HEK293 (cell line): ENCODE data around the gene STX3.
A peak's percentile ranks its signal among the peaks of the same experiment; 100 is the strongest.

Source experiments
- CTCF ChIA-PET: fragments of 350-600 bp; formaldehyde crosslinking; extraction: SDS; loops from one replicate; lab custom pipeline; 2021; ENCODE audit warnings: antibody characterized with exemption; lab: Yijun Ruan, JAX
- POLR2A ChIA-PET: fragments of 300-600 bp; formaldehyde crosslinking; extraction: SDS; loops from one replicate; lab custom pipeline; 2020; ENCODE audit warnings: antibody characterized with exemption, inconsistent platforms; lab: Yijun Ruan, JAX
- H3K27ac ChIP-seq: fragments of 200-500 bp; sonication (Bioruptor generic); 2 replicates; pipeline ENCODE4 v1.5.1; 2014; ENCODE audit warnings: low read depth, low read length, control low read depth, inconsistent platforms; ENCODE audit errors: extremely low read depth
- H3K36me3 ChIP-seq, 2 experiments: fragments of 200-500 bp in 1 of 2; sonication (Bioruptor generic) in 1 of 2; 1 replicate in 1 of 2; 2 replicates in 1 of 2; pipeline ENCODE4 v1.5.1; 2014 to 2017; ENCODE audit warnings: inconsistent platforms in 2 of 2, low read length in 2 of 2; ENCODE audit not compliant: control insufficient read depth in 2 of 2, insufficient read depth in 1 of 2
- H3K4me1 ChIP-seq: fragments of 200-500 bp; sonication (Bioruptor generic); 2 replicates; pipeline ENCODE4 v1.5.1; 2014; ENCODE audit warnings: mild to moderate bottlenecking, low read length, inconsistent platforms; ENCODE audit not compliant: control insufficient read depth, insufficient read depth
- H3K4me3 ChIP-seq: 2 replicates; pipeline ENCODE4 v1.5.1; 2011; ENCODE audit warnings: low read depth, mild to moderate bottlenecking, control low read depth, low read length, moderate library complexity
- H3K9me3 ChIP-seq: fragments of 200-500 bp; sonication (Bioruptor generic); 2 replicates; pipeline ENCODE4 v1.5.1; 2014; ENCODE audit warnings: low read depth, low read length, inconsistent platforms; ENCODE audit not compliant: control insufficient read depth, insufficient read depth
- GLIS1 ChIP-seq: fragments of 450-650 bp; formaldehyde crosslinking; IDR thresholded peaks from 2 replicates; pipeline ENCODE4 v1.5.1; 2016; ENCODE audit warnings: missing biosample characterization, missing genetic modification characterization
- MEIS1 ChIP-seq: sonication (generic); formaldehyde crosslinking; IDR thresholded peaks from 2 replicates; pipeline ENCODE4 v1.8.1; 2022; ENCODE audit warnings: missing genetic modification reagents, mild to moderate bottlenecking, borderline replicate concordance
- PRDM1 ChIP-seq: fragments of 450-650 bp; formaldehyde crosslinking; IDR thresholded peaks from 2 replicates; pipeline ENCODE4; 2016; ENCODE audit warnings: missing biosample characterization, missing genetic modification characterization
- YY2 ChIP-seq: fragments of 450-650 bp; formaldehyde crosslinking; IDR thresholded peaks from 2 replicates; pipeline ENCODE4 v1.5.1; 2016; ENCODE audit warnings: missing biosample characterization, missing genetic modification characterization
- ZBTB8A ChIP-seq: fragments of 450-650 bp; formaldehyde crosslinking; IDR thresholded peaks from 2 replicates; pipeline ENCODE4 v1.5.1; 2016; ENCODE audit warnings: missing biosample characterization, missing genetic modification characterization
- ZNF112 ChIP-seq: fragments of 450-650 bp; formaldehyde crosslinking; IDR thresholded peaks from 2 replicates; pipeline ENCODE4 v1.5.0; 2017; ENCODE audit warnings: missing biosample characterization, missing genetic modification characterization
- ZNF19 ChIP-seq: fragments of 450-650 bp; formaldehyde crosslinking; IDR thresholded peaks from 2 replicates; pipeline ENCODE4; 2016; ENCODE audit warnings: missing biosample characterization, missing genetic modification characterization, low read depth
- ZNF2 ChIP-seq: fragments of 450-650 bp; formaldehyde crosslinking; IDR thresholded peaks from 2 replicates; pipeline ENCODE4 v1.5.1; 2016; ENCODE audit warnings: missing biosample characterization, missing genetic modification characterization
- ZNF239 ChIP-seq: fragments of 450-650 bp; formaldehyde crosslinking; IDR thresholded peaks from 2 replicates; pipeline ENCODE4 v1.5.1; 2016; ENCODE audit warnings: missing biosample characterization, missing genetic modification characterization
- ZNF302 ChIP-seq: fragments of 450-650 bp; formaldehyde crosslinking; IDR thresholded peaks from 2 replicates; pipeline ENCODE4 v1.5.1; 2016; ENCODE audit warnings: missing biosample characterization, missing genetic modification characterization, low read depth
- ZNF366 ChIP-seq: fragments of 450-650 bp; formaldehyde crosslinking; conservative IDR thresholded peaks from 2 replicates; pipeline ENCODE4 v1.5.1; 2016; ENCODE audit warnings: missing biosample characterization, missing genetic modification characterization
- ZNF433 ChIP-seq: fragments of 450-650 bp; formaldehyde crosslinking; IDR thresholded peaks from 2 replicates; pipeline ENCODE4 v1.5.1; 2016; ENCODE audit warnings: missing biosample characterization, missing genetic modification characterization, low read depth
- ZNF48 ChIP-seq: fragments of 450-650 bp; formaldehyde crosslinking; IDR thresholded peaks from 2 replicates; pipeline ENCODE4 v1.5.1; 2016; ENCODE audit warnings: missing biosample characterization, missing genetic modification characterization
- ZNF791 ChIP-seq: fragments of 450-650 bp; formaldehyde crosslinking; IDR thresholded peaks from 2 replicates; pipeline ENCODE4 v1.5.1; 2016; ENCODE audit warnings: missing biosample characterization, missing genetic modification characterization
- TF ChIP-seq, protein P1 (sequence below): fragments of 450-650 bp; formaldehyde crosslinking; IDR thresholded peaks from 2 replicates; pipeline ENCODE4 v1.5.1; 2016; ENCODE audit warnings: missing biosample characterization, missing genetic modification characterization
- TF ChIP-seq, protein P2 (sequence below): fragments of 450-650 bp; formaldehyde crosslinking; IDR thresholded peaks from 2 replicates; pipeline ENCODE4 v1.5.1; 2016; ENCODE audit warnings: missing biosample characterization, missing genetic modification characterization
- TF ChIP-seq, protein P3 (sequence below): fragments of 450-650 bp; formaldehyde crosslinking; IDR thresholded peaks from 2 replicates; pipeline ENCODE4 v1.5.0; 2017; ENCODE audit warnings: missing biosample characterization, missing genetic modification characterization, borderline replicate concordance
- TF ChIP-seq, protein P4 (sequence below): sonication (generic); formaldehyde crosslinking; IDR thresholded peaks from 2 replicates; pipeline ENCODE4 v1.8.1; 2022; ENCODE audit warnings: mild to moderate bottlenecking, moderate library complexity, missing genetic modification reagents
- TF ChIP-seq, protein P5 (sequence below): fragments of 450-650 bp; formaldehyde crosslinking; IDR thresholded peaks from 2 replicates; pipeline ENCODE4 v1.5.1; 2017; ENCODE audit warnings: missing biosample characterization, missing genetic modification characterization

The STX3 gene

DNA sequence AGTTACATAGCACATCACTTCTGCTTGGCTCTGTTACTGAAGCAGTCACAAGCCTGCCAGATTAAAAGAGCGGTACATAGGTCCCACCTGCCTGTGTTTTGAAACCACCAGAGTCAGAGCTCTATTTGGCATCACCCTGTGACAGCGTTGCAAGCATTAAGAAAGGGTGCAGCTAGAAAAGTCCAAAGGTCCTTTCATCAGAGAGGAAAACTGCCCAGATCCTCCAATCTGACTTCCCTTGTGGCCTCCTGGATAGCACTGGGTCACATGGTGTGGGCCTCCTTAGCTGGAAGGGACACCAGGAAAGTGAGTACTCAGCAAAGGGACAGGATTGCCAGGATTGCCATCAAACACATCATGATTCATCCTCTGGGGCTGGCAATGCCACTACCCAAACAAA lies 22.9 kb downstream of the STX3 start (continued):
- TF ChIP-seq, protein P1, sequence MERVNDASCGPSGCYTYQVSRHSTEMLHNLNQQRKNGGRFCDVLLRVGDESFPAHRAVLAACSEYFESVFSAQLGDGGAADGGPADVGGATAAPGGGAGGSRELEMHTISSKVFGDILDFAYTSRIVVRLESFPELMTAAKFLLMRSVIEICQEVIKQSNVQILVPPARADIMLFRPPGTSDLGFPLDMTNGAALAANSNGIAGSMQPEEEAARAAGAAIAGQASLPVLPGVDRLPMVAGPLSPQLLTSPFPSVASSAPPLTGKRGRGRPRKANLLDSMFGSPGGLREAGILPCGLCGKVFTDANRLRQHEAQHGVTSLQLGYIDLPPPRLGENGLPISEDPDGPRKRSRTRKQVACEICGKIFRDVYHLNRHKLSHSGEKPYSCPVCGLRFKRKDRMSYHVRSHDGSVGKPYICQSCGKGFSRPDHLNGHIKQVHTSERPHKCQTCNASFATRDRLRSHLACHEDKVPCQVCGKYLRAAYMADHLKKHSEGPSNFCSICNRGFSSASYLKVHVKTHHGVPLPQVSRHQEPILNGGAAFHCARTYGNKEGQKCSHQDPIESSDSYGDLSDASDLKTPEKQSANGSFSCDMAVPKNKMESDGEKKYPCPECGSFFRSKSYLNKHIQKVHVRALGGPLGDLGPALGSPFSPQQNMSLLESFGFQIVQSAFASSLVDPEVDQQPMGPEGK (tag by site-specific recombination) = no peak
- no peak for TF ChIP-seq MEIS1 (CRISPR knock-in tag)
- no peak for TF ChIP-seq GLIS1 (tag by site-specific recombination)
- TF ChIP-seq ZNF791 (tag by site-specific recombination) = no peak
- no peak for TF ChIP-seq ZNF302 (tag by site-specific recombination)

DNA sequence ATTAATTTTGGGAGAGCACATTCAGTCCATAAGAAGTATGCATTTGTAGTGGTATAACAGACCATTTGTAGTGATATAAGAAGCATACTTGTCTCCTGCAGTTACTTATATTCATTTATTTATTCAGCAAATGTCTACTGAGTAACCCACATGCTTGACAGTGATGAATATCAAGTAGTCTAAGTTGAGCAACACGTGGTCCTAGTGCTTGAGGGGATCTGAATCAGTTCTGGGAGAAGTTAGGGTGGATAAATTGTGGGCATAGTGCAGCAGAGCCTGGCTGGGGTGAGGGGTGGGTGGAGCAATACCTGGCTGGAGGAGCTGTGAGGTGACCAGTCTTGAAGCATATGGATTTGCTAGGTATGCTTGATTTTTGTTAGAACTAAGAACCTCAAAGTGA lies 24.3 kb downstream of the STX3 start:
- POLR2A ChIA-PET = no interaction called here
- Histone ChIP-seq H3K4me1 (peaks cover 7% of the 10 kb centered on the region; the same call in 1 of the 2 replicates), H3K4me3 (no peak overlapping the region), H3K27ac (no peak overlapping the region)
- CTCF ChIA-PET = no interaction called here
- no peak for TF ChIP-seq ZBTB8A (tag by site-specific recombination)
- TF ChIP-seq, all 188 proteins: peak for 0
- Histone ChIP-seq H3K36me3 (peaks cover 0 to 47% of the 10 kb centered on the region in 2 experiments; a peak in 2 of 3 replicates), H3K9me3 (no peaks in the 10 kb centered on the region)

DNA sequence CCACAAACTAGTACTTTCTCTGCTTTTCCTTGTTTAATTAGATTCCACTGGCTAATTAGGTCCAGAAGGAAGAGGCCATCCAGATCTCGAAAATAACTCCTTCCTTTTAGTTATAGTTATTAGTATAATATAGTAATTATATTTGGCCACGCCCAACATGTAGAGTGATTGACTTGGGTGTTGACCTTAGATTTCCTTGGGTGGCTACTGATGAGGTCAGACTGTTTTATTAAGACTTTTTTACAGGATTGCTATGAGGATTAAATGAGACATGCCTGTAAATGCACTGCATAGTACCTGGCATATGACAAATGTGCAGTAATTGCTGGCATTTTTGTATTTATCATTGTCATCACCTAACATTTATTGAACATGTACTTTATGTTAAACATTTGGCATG lies 26.9 kb downstream of the STX3 start:
- TF ChIP-seq, protein P2, sequence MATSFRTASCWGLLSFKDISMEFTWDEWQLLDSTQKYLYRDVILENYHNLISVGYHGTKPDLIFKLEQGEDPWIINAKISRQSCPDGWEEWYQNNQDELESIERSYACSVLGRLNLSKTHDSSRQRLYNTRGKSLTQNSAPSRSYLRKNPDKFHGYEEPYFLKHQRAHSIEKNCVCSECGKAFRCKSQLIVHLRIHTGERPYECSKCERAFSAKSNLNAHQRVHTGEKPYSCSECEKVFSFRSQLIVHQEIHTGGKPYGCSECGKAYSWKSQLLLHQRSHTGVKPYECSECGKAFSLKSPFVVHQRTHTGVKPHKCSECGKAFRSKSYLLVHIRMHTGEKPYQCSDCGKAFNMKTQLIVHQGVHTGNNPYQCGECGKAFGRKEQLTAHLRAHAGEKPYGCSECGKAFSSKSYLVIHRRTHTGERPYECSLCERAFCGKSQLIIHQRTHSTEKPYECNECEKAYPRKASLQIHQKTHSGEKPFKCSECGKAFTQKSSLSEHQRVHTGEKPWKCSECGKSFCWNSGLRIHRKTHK (tag by site-specific recombination) = peak; percentile 68
- no peak for TF ChIP-seq ZNF791 (tag by site-specific recombination)
- POLR2A ChIA-PET = no interaction called here

DNA sequence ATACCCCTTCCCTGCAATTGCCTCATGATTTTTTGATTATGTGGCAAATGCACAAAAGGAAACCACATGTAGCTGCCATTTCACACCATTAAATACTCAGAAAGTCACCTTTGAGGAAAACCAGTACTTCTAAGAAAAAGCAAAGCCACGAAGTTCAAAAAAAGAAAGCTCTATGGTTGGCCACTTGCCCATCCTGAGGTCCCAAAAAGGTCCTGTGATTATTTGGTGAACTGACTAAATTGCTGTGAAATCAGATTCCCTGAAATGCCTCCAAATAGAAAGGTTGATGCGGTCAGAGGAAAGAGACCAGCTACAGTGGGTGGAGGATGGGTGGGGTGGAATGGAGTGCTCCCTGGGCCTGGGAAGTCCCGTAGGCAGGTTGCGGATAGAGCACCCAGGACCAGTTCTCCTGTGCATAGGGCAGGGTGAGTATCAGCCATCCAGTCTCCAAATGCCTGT lies 28.5 kb downstream of the STX3 start:
- no peaks in the 10 kb centered on the region for H3K4me1 ChIP-seq
- POLR2A ChIA-PET = no interaction called here
- H3K4me3 ChIP-seq = no peak overlapping the region
- no peaks in the 10 kb centered on the region for H3K9me3 ChIP-seq
- no peak overlapping the region for H3K27ac ChIP-seq
- peaks cover 0 to 43% of the 10 kb centered on the region in 2 experiments; a peak in 2 of 3 replicates for H3K36me3 ChIP-seq
- CTCF ChIA-PET = interaction anchor here (0.7 kb wide), 1 partner anchor 28 kb away, joined by 3 read pairs; no protein-coding TSS in a partner anchor
- no peak for TF ChIP-seq ZNF433 (tag by site-specific recombination)
- TF ChIP-seq ZNF2 = no peak
- TF ChIP-seq ZNF19 (tag by site-specific recombination) = no peak
- TF ChIP-seq, protein P3, sequence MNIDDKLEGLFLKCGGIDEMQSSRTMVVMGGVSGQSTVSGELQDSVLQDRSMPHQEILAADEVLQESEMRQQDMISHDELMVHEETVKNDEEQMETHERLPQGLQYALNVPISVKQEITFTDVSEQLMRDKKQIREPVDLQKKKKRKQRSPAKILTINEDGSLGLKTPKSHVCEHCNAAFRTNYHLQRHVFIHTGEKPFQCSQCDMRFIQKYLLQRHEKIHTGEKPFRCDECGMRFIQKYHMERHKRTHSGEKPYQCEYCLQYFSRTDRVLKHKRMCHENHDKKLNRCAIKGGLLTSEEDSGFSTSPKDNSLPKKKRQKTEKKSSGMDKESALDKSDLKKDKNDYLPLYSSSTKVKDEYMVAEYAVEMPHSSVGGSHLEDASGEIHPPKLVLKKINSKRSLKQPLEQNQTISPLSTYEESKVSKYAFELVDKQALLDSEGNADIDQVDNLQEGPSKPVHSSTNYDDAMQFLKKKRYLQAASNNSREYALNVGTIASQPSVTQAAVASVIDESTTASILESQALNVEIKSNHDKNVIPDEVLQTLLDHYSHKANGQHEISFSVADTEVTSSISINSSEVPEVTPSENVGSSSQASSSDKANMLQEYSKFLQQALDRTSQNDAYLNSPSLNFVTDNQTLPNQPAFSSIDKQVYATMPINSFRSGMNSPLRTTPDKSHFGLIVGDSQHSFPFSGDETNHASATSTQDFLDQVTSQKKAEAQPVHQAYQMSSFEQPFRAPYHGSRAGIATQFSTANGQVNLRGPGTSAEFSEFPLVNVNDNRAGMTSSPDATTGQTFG (tag by site-specific recombination) = no peak
- no peak for TF ChIP-seq PRDM1 (tag by site-specific recombination)
- no peak for TF ChIP-seq YY2 (tag by site-specific recombination)
- TF ChIP-seq, protein P4, sequence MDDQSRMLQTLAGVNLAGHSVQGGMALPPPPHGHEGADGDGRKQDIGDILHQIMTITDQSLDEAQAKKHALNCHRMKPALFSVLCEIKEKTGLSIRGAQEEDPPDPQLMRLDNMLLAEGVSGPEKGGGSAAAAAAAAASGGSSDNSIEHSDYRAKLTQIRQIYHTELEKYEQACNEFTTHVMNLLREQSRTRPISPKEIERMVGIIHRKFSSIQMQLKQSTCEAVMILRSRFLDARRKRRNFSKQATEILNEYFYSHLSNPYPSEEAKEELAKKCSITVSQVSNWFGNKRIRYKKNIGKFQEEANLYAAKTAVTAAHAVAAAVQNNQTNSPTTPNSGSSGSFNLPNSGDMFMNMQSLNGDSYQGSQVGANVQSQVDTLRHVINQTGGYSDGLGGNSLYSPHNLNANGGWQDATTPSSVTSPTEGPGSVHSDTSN (CRISPR knock-in tag) = no peak
- TF ChIP-seq, protein P5, sequence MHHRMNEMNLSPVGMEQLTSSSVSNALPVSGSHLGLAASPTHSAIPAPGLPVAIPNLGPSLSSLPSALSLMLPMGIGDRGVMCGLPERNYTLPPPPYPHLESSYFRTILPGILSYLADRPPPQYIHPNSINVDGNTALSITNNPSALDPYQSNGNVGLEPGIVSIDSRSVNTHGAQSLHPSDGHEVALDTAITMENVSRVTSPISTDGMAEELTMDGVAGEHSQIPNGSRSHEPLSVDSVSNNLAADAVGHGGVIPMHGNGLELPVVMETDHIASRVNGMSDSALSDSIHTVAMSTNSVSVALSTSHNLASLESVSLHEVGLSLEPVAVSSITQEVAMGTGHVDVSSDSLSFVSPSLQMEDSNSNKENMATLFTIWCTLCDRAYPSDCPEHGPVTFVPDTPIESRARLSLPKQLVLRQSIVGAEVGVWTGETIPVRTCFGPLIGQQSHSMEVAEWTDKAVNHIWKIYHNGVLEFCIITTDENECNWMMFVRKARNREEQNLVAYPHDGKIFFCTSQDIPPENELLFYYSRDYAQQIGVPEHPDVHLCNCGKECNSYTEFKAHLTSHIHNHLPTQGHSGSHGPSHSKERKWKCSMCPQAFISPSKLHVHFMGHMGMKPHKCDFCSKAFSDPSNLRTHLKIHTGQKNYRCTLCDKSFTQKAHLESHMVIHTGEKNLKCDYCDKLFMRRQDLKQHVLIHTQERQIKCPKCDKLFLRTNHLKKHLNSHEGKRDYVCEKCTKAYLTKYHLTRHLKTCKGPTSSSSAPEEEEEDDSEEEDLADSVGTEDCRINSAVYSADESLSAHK (tag by site-specific recombination) = no peak
- TF ChIP-seq ZNF48 = no peak
- TF ChIP-seq ZNF239 (tag by site-specific recombination) = no peak
- no peak for TF ChIP-seq ZNF112 (tag by site-specific recombination)
- no peak for TF ChIP-seq ZNF366 (tag by site-specific recombination)

More for the DNA sequence above, 26.9 kb downstream of the STX3 start:
- Histone ChIP-seq H3K9me3 (no peaks in the 10 kb centered on the region), H3K4me3 (no peak overlapping the region), H3K27ac (no peak overlapping the region), H3K36me3 (peaks cover 0 to 34% of the 10 kb centered on the region in 2 experiments; a peak in 2 of 3 replicates), H3K4me1 (peaks cover 2% of the 10 kb centered on the region; the same call in 1 of the 2 replicates)
- CTCF ChIA-PET = interaction anchor here (0.6 kb wide), 1 partner anchor 13 kb away, joined by 4 read pairs; no protein-coding TSS in a partner anchor
